Measurements from ENCODE around the gene USP1.

DNA sequence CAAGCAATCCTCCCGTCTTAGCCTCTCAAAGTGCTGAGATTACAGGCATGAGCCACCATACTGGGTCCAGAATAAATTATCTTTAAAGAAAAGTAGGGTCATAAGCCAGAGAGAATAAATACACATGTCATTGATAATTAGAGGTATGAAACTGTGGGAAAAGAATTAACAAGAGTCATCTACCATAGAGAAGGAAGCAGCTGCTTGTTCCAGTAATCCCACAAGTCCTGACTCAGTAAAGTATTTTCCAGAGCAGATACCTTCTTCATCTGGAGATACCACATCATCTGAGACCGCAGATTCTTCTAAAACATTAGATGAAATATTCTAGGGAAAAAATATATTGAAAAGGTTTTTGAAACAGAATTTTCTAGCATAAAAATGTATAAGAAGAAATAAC lies 55.7 kb downstream of the USP1 start:
- TF ChIP-seq MAZ (IDR thresholded peaks at IDR 0.05; ENCODE audit: borderline replicate concordance, low read depth, low read length) (no peak), ESRRA (IDR thresholded peaks at IDR 0.05; ENCODE audit: borderline replicate concordance, low read length) (no peak), KDM1A (IDR thresholded peaks at IDR 0.05; ENCODE audit: low read depth) (no peak), NR3C1 (IDR thresholded peaks at IDR 0.05) (no peak), SMC3 (IDR thresholded peaks at IDR 0.05) (no peak), CHD2 (IDR thresholded peaks at IDR 0.05; ENCODE audit: low read length, partially characterized antibody) (no peak), POLR2A (IDR thresholded peaks at IDR 0.05; ENCODE audit: low read length) (no peak), CEBPB (IDR thresholded peaks at IDR 0.05) (no peak), JUN (IDR thresholded peaks at IDR 0.05) (no peak), POLR2AphosphoS2 (conservative IDR thresholded peaks at IDR 0.05; ENCODE audit: low read length) (no peak)
- TF ChIP-seq, protein P1, sequence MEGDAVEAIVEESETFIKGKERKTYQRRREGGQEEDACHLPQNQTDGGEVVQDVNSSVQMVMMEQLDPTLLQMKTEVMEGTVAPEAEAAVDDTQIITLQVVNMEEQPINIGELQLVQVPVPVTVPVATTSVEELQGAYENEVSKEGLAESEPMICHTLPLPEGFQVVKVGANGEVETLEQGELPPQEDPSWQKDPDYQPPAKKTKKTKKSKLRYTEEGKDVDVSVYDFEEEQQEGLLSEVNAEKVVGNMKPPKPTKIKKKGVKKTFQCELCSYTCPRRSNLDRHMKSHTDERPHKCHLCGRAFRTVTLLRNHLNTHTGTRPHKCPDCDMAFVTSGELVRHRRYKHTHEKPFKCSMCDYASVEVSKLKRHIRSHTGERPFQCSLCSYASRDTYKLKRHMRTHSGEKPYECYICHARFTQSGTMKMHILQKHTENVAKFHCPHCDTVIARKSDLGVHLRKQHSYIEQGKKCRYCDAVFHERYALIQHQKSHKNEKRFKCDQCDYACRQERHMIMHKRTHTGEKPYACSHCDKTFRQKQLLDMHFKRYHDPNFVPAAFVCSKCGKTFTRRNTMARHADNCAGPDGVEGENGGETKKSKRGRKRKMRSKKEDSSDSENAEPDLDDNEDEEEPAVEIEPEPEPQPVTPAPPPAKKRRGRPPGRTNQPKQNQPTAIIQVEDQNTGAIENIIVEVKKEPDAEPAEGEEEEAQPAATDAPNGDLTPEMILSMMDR (IDR thresholded peaks at IDR 0.05): no peak
- TF ChIP-seq, protein P2, sequence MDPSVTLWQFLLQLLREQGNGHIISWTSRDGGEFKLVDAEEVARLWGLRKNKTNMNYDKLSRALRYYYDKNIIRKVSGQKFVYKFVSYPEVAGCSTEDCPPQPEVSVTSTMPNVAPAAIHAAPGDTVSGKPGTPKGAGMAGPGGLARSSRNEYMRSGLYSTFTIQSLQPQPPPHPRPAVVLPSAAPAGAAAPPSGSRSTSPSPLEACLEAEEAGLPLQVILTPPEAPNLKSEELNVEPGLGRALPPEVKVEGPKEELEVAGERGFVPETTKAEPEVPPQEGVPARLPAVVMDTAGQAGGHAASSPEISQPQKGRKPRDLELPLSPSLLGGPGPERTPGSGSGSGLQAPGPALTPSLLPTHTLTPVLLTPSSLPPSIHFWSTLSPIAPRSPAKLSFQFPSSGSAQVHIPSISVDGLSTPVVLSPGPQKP (IDR thresholded peaks at IDR 0.05; ENCODE audit: low read depth, low read length): no peak
- TF ChIP-seq, protein P3, sequence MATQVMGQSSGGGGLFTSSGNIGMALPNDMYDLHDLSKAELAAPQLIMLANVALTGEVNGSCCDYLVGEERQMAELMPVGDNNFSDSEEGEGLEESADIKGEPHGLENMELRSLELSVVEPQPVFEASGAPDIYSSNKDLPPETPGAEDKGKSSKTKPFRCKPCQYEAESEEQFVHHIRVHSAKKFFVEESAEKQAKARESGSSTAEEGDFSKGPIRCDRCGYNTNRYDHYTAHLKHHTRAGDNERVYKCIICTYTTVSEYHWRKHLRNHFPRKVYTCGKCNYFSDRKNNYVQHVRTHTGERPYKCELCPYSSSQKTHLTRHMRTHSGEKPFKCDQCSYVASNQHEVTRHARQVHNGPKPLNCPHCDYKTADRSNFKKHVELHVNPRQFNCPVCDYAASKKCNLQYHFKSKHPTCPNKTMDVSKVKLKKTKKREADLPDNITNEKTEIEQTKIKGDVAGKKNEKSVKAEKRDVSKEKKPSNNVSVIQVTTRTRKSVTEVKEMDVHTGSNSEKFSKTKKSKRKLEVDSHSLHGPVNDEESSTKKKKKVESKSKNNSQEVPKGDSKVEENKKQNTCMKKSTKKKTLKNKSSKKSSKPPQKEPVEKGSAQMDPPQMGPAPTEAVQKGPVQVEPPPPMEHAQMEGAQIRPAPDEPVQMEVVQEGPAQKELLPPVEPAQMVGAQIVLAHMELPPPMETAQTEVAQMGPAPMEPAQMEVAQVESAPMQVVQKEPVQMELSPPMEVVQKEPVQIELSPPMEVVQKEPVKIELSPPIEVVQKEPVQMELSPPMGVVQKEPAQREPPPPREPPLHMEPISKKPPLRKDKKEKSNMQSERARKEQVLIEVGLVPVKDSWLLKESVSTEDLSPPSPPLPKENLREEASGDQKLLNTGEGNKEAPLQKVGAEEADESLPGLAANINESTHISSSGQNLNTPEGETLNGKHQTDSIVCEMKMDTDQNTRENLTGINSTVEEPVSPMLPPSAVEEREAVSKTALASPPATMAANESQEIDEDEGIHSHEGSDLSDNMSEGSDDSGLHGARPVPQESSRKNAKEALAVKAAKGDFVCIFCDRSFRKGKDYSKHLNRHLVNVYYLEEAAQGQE (IDR thresholded peaks at IDR 0.05): no peak
- TF ChIP-seq, protein P4, sequence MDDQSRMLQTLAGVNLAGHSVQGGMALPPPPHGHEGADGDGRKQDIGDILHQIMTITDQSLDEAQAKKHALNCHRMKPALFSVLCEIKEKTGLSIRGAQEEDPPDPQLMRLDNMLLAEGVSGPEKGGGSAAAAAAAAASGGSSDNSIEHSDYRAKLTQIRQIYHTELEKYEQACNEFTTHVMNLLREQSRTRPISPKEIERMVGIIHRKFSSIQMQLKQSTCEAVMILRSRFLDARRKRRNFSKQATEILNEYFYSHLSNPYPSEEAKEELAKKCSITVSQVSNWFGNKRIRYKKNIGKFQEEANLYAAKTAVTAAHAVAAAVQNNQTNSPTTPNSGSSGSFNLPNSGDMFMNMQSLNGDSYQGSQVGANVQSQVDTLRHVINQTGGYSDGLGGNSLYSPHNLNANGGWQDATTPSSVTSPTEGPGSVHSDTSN (IDR thresholded peaks at IDR 0.05): no peak

All from A549 (cell line).